Activated T-helper 1 cell treated with anti-CD3 and anti-CD28 coated beads, Interleukin-12 subunit alpha, Interleukin-12 subunit beta, Interleukin-2, Interleukin-4 antibody, amounts not matched to agents 30 ng/mL and 10 ng/mL and 1 ng/mL, durations not matched to agents 14 hours and 24 hours and 36 hours (primary cell): ENCODE measurements around the gene TFIP11. TPM values are rescaled to one million over a fixed set of nuclear protein-coding genes. Genes with fewer than 3 reads are reported as not detected.
A peak's percentile ranks its signal among the peaks of the same experiment; 100 is the strongest.

Experiments used
- DNase-seq: peaks from one replicate; pipeline ENCODE4 v3.0.0; 2021; ENCODE audit warnings: low spot score
- H3K27ac Mint-ChIP-seq: one replicate; pipeline ENCODE4 v1.8.0; 2021; ENCODE audit warnings: mild to moderate bottlenecking, mixed read lengths
- H3K27me3 Mint-ChIP-seq: one replicate; pipeline ENCODE4 v1.8.0; 2022; ENCODE audit warnings: mild to moderate bottlenecking, moderate library complexity, mixed read lengths; ENCODE audit not compliant: insufficient read depth
- H3K36me3 Mint-ChIP-seq: one replicate; pipeline ENCODE4 v1.8.0; 2021; ENCODE audit warnings: low read depth, mixed read lengths
- H3K4me1 Mint-ChIP-seq: one replicate; pipeline ENCODE4 v1.8.0; 2021; ENCODE audit warnings: low read depth, mixed read lengths
- H3K4me3 Mint-ChIP-seq: one replicate; pipeline ENCODE4 v1.8.0; 2021; ENCODE audit warnings: mild to moderate bottlenecking, moderate library complexity, mixed read lengths
- H3K9me3 Mint-ChIP-seq: one replicate; pipeline ENCODE4 v1.8.0; 2021; ENCODE audit warnings: mixed read lengths
- intact Hi-C: fragments of 100-400 bp; cut with micrococcal nuclease; formaldehyde crosslinking; loops from one replicate; pipeline ENCODE4 v1.15.1; 2024
- total RNA-seq: library from RNA; stranded (reverse); gene quantifications from 2 replicates; pipeline ENCODE4 v1.2.3, GENCODE V29; 2022

Gene TFIP11
- total RNA-seq, 1 donor from 2014 or later: 58.1 TPM

DNA sequence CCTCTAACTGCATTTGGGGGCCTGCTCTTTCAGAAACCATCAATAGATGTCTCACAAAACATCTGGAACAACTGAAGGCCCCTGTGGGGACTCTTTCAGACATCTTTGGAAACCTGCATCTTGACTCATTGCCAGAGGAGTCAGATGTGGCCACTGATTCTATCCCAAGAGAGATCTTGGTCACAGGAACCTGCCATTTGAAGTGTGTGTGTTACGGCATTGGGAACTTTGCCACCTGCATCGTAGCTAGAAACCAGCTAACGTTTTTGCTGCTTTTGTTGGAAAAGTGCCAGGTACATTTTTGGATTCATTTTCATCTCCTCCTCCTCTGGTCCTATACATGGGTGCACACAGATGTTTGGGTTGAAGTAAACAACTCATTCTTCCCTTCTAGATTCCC is 24.3 kb downstream of the TFIP11 start:
- H3K9me3 Mint-ChIP-seq: no peaks in the 10 kb centered on the region
- H3K4me3 Mint-ChIP-seq: no peak overlapping the region
- no peak overlapping the region for H3K27ac Mint-ChIP-seq
- peaks cover 28% of the 10 kb centered on the region for H3K36me3 Mint-ChIP-seq
- intact Hi-C loops: no loop called here
- no peaks in the 10 kb centered on the region for H3K27me3 Mint-ChIP-seq
- peaks cover 28% of the 10 kb centered on the region for H3K4me1 Mint-ChIP-seq
- no peak for DNase-seq

DNA sequence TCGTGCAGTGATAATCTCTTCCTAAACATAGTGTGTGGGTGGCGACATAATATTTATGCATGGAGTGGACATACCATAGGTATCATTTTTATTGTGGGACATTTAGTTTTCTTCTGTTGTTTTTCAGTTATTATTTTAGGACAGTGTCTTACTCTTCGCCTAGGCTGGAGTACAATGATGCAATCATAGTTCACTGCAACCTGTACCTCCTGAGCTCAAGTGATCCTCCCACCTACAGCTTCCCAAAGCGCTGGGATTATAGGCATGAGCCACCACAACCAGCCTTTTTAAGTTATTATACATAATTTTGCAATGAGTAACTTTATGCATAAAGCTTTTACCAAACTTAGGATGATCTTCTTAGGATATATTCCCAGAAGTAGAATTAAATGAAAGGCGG is 25.9 kb downstream of the TFIP11 start:
- DNase-seq: no peak
- peak overlapping the region; percentile 28 for H3K4me3 Mint-ChIP-seq
- H3K9me3 Mint-ChIP-seq: no peaks in the 10 kb centered on the region
- peaks cover 20% of the 10 kb centered on the region for H3K36me3 Mint-ChIP-seq
- peaks cover 44% of the 10 kb centered on the region for H3K4me1 Mint-ChIP-seq
- no peak overlapping the region for H3K27ac Mint-ChIP-seq
- intact Hi-C loops: no loop called here
- no peaks in the 10 kb centered on the region for H3K27me3 Mint-ChIP-seq

DNA sequence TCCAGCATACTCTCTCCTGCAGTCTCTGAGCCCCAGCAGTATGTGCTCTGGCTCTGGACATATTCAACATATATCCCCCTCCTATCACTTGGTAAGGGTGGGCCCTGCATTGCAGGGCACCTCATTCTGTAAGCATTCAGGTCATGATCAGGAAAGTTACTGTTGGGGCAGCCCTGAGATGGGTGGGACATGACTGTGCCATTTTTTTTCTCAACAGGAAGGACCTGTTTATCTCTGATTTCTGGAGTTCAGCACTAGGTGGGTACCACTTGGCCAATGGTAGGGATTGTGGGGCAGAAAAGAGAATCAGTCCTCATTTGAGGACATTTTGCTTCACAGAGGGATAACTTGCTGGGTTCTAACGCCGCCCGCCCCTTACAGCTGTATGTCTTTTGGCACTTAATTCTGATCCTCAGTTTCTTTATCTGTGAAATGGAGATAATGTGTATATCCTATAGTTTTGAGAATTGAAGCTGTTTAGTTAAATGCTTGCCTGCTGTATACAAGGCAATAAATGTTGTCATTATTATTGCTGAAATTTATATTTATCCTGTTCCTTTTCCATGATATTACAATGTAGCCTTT is 26.4 kb downstream of the TFIP11 start:
- H3K27ac Mint-ChIP-seq: peak overlapping the region; percentile 15
- peaks cover 49% of the 10 kb centered on the region for H3K4me1 Mint-ChIP-seq
- intact Hi-C loops: no loop called here
- no peaks in the 10 kb centered on the region for H3K9me3 Mint-ChIP-seq
- H3K4me3 Mint-ChIP-seq: peak overlapping the region; percentile 51
- DNase-seq: no peak
- peaks cover 19% of the 10 kb centered on the region for H3K36me3 Mint-ChIP-seq
- H3K27me3 Mint-ChIP-seq: no peaks in the 10 kb centered on the region

DNA sequence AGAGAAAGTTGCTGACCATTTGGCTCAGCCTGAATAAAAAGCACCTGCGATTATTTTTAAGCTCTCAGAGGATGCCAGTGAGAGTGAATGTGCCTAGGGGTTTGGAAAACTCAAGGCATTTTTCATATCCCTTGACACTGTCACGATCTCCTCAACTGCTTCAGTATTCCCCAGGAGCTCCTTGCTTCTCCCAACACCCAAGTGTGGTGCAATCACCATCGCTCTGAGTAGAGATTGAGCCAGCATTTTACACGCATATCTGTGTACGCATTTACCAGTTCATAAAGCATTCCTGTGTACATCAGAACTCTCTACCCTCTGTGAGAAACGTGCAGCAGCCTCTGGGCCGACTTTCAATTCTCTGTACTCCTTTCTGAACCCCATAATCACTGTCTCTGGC is 27.3 kb downstream of the TFIP11 start:
- H3K9me3 Mint-ChIP-seq: no peaks in the 10 kb centered on the region
- intact Hi-C loops: no loop called here
- H3K4me1 Mint-ChIP-seq: peaks cover 56% of the 10 kb centered on the region

DNA sequence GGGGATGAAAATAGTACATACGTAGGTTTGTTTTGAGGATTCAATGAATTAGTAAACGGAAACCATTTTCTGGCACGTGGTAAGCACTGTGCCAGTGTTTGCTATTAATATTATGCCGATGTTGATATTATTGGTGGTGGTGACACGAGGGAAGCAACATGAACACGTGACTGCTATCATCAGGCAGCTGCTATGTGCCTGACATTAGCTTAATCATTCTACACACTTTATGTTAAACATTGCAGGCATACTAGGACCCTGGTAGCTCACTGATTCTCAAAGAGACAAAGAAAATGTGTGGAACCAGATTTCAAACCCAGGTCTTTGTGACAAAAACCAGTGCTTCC is 27.9 kb downstream of the TFIP11 start:
- peaks cover 63% of the 10 kb centered on the region for H3K4me1 Mint-ChIP-seq
- intact Hi-C loops: loop anchor here (1.0 kb wide), 1 partner anchor 120 kb away; no protein-coding TSS in a partner anchor
- peaks cover 22% of the 10 kb centered on the region for H3K36me3 Mint-ChIP-seq

More for the DNA sequence above, 27.3 kb downstream of the TFIP11 start:
- Mint-ChIP-seq H3K36me3 (peaks cover 17% of the 10 kb centered on the region), H3K27ac (peak overlapping the region; percentile 15), H3K27me3 (no peaks in the 10 kb centered on the region), H3K4me3 (peak overlapping the region; percentile 51)
- no peak for DNase-seq

DNA sequence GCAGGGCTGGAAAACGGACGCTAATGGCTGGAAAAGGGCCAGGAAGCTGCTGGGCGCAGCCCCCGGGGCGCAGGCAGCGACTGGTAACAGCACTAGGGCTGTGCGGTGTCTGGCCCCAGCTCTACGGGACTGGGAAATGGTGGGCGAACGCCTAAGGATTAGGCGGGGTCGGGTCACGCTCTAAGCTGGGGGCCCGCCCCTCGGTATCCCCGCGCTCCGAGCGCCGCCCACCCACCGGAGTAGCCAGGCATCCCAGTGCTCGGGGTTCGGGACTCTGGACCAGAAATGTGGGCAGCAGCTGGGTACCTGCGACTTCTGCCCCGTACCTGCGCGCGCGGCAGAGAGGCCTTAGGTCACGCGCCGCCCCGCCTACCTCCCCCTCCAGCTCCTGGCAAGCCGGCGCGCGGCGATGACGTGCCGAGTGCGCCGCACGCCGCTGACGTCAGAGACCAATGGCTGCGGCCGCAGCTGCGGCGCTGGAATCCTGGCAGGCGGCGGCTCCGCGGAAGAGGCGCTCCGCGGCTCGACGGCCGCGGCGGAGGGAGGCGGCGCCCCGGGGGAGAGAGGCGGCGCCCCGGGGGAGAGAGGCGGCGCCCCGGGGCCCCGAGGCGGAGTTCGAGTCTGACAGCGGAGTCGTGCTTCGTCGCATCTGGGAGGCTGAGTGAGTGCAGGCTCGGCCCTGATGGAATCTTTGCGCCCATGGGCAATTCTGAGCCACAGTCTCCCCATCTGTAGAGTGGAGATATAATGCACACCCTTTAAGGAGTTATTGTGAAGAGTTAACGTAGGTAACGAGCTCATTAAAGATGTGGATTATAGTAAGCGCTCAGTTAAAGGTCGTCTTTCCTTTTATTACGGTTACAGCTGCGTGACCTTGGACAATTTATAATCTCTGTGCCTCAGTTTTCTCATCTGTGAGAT is 28.6 kb downstream of the TFIP11 start, which contains the start of the genes HPS4 and SRRD:
HPS4 (minus strand) TSS at position 345 of the 921 bp plus-strand sequence. CDS start 2,021 bp downstream, outside the sequence.
SRRD (plus strand) TSS at position 439 of the 921 bp plus-strand sequence; CDS start at position 453, 14 bp downstream.
- peaks cover 70% of the 10 kb centered on the region for H3K4me1 Mint-ChIP-seq
- peak within 1 kb of the TSS; percentile 94 for H3K27ac Mint-ChIP-seq
- H3K36me3 Mint-ChIP-seq: peaks cover 19% of the 10 kb centered on the region
- DNase-seq: peak; percentile 93
- intact Hi-C loops: loop anchor here (1.0 kb wide), 6 partner anchors 29 to 189 kb away; partner anchors contain the start of genes TFIP11 and TPST2
- no peaks in the 10 kb centered on the region for H3K27me3 Mint-ChIP-seq
- no peaks in the 10 kb centered on the region for H3K9me3 Mint-ChIP-seq
- peak within 1 kb of the TSS; percentile 95 for H3K4me3 Mint-ChIP-seq

More for the DNA sequence above, 27.9 kb downstream of the TFIP11 start:
- Mint-ChIP-seq H3K4me3 (peak overlapping the region; percentile 95), H3K9me3 (no peaks in the 10 kb centered on the region), H3K27ac (peak overlapping the region; percentile 93), H3K27me3 (no peaks in the 10 kb centered on the region)
- DNase-seq: no peak

DNA sequence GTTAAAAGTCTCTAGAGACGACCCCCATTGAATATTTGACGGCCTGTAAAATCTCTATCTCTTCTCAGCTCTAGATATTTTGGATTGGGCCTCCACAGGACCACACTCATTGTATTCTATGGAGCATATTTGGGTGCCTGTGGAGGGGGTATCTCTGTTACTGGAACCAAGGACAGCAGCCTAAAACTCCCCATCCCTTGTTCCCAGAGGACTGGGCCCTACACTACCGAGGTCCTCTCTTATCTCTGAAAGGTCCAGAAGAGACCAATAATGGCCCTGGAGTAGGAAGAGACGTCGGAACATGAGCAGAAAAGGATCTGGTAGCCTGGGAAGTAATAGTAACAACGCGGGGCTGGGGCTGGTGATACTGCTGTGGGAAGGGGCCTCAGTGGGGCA is 29.2 kb downstream of the TFIP11 start:
- DNase-seq: no peak
- Mint-ChIP-seq H3K9me3 (no peaks in the 10 kb centered on the region), H3K36me3 (peaks cover 13% of the 10 kb centered on the region), H3K27ac (peak overlapping the region; percentile 94), H3K4me1 (peaks cover 72% of the 10 kb centered on the region), H3K27me3 (no peaks in the 10 kb centered on the region), H3K4me3 (peak overlapping the region; percentile 95)
- intact Hi-C loops: loop anchor here (1.0 kb wide), 5 partner anchors 29 to 189 kb away; partner anchors contain the start of genes TFIP11 and TPST2

DNA sequence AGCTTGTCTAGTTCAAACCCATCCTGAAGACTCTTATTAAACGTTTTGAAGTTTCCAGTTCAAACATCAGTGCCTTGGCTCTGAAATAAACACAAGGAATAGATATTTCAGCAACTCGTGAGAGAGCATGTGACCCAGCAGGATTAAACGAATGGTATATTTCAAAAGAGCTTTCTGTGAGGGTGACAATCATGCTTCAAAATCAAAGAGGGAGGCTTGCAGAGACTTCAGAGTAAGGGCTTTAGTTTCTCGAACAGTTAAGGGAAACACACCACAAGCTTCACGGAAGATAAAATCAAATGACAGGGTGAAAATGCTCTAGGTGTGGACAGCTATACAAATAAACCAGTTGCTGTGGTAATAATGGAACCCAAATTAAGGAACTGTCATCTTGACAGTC is 30.1 kb downstream of the TFIP11 start:
- H3K9me3 Mint-ChIP-seq: no peaks in the 10 kb centered on the region
- H3K4me3 Mint-ChIP-seq: peak overlapping the region; percentile 95
- H3K36me3 Mint-ChIP-seq: peaks cover 21% of the 10 kb centered on the region
- peak overlapping the region; percentile 94 for H3K27ac Mint-ChIP-seq
- H3K27me3 Mint-ChIP-seq: no peaks in the 10 kb centered on the region
- no peak for DNase-seq
- intact Hi-C loops: no loop called here
- H3K4me1 Mint-ChIP-seq: peaks cover 80% of the 10 kb centered on the region

DNA sequence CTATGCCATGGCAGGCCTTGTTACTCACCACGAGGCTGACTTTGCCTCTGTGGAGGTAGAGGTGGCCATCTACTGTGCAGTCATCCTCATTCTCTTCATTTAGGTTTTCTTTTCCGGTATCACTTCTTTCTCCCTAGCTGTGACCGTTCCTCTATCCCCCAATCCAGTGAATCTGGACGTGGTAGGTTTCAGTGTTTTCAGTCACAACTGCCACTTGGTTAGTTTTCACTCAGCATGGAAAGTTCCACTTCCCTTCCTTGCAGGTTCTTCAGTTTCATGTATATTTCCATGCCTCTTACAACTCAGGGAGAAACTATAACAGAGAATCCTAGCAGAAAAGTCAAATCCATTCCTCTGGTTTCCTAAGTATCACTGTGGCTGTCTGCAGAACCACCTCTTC is 30.6 kb downstream of the TFIP11 start:
- Mint-ChIP-seq H3K4me1 (peaks cover 85% of the 10 kb centered on the region), H3K4me3 (peak overlapping the region; percentile 95), H3K27ac (peak overlapping the region; percentile 94), H3K36me3 (peaks cover 23% of the 10 kb centered on the region), H3K27me3 (no peaks in the 10 kb centered on the region), H3K9me3 (no peaks in the 10 kb centered on the region)
- intact Hi-C loops: loop anchor here (1.0 kb wide), 1 partner anchor 83 kb away; no protein-coding TSS in a partner anchor
- no peak for DNase-seq

DNA sequence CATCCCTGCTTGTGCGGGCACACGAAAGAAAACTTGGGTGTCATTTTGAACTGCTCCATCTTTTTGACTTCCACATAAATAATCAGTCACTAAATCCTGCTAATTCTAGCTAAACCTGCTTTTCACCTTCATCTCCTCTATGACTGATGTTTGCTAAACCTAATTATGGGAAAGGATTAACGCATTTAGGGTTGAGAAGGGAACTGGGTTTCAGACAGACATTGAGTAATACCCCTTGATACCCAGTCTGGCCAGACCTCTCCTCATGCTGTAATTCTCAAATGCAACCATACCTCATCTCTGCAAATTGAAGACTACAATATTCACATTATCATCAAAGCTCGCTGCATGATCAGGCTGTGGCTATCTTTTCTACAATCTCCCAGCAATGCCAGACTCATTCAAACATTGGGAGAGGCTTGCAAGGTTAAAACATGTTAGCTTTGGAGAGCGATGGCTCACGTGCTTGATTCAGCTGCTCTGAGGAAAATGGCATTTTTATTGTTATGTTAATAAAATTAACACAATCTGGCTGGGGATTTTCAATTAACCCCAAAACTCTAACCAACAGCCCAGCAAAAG is 31.1 kb downstream of the TFIP11 start:
- peak overlapping the region; percentile 94 for H3K27ac Mint-ChIP-seq
- H3K4me1 Mint-ChIP-seq: peaks cover 86% of the 10 kb centered on the region
- peaks cover 27% of the 10 kb centered on the region for H3K36me3 Mint-ChIP-seq
- no peaks in the 10 kb centered on the region for H3K9me3 Mint-ChIP-seq
- H3K4me3 Mint-ChIP-seq: peak overlapping the region; percentile 95
- intact Hi-C loops: loop anchor here (1.0 kb wide), 1 partner anchor 83 kb away; no protein-coding TSS in a partner anchor
- DNase-seq: no peak
- H3K27me3 Mint-ChIP-seq: no peaks in the 10 kb centered on the region

DNA sequence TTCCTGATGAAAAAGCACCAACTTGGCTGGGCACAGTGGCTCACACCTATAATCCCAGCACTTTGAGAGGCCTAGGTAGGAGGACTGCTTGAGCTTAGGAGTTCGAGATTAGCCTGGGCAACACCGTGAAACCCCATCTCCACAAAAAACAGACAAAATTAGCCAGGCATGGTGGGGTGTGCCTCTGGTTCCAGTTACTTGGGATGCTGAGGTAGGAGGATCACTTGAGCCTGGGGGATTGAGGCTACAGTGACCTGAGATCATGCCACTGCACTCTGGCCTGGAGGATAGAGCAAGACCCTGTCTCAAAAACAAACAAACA is 31.7 kb downstream of the TFIP11 start:
- H3K27ac Mint-ChIP-seq: peak overlapping the region; percentile 94
- peaks cover 27% of the 10 kb centered on the region for H3K36me3 Mint-ChIP-seq

DNA sequence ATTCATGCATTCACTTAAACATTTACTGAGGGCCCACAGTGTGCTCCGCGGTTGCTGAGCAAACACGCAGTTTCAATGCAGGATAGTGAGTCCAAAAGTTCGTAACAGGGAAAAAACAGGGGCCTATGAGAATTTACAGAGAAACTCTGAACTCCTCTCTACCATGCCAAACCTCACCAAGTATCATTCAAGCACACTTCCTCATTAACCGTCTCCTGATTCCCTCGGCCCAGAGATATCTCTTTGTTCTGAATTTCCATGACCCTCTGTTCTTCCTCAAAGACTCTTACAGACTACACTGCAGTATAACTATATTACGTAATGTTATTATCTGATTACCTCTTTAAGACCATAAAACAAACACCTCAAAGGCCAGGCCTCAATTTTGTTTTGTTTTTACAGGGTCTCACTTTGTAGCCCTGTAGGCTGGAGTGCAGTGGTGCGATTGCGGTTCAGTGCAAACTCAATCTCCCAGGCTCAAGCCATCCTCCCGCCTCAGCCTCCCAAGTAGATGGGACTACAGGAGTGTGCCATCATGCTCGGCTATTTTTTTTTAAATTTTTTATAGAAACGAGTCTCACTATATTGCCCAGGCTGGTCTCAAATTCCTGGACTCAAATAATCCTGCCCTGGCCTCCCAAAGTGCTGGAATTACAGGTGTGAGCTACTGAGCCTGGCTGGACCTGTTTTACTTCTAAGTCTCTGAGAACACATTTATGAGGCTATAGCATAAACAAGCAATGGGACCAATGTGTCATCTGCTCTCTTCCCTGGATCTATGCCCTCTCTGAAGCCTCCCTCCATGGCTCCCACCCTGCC is 32.3 kb downstream of the TFIP11 start:
- intact Hi-C loops: no loop called here
- no peaks in the 10 kb centered on the region for H3K9me3 Mint-ChIP-seq
- peaks cover 77% of the 10 kb centered on the region for H3K4me1 Mint-ChIP-seq
- H3K4me3 Mint-ChIP-seq: peak overlapping the region; percentile 95
- H3K27me3 Mint-ChIP-seq: no peaks in the 10 kb centered on the region
- H3K36me3 Mint-ChIP-seq: peaks cover 27% of the 10 kb centered on the region
- peak overlapping the region; percentile 94 for H3K27ac Mint-ChIP-seq
- no peak for DNase-seq

More for the DNA sequence above, 31.7 kb downstream of the TFIP11 start:
- H3K9me3 Mint-ChIP-seq: no peaks in the 10 kb centered on the region
- H3K4me3 Mint-ChIP-seq: peak overlapping the region; percentile 95
- peaks cover 82% of the 10 kb centered on the region for H3K4me1 Mint-ChIP-seq
- DNase-seq: no peak
- no peaks in the 10 kb centered on the region for H3K27me3 Mint-ChIP-seq
- intact Hi-C loops: no loop called here
